BE2C (cell line): Measurements from ENCODE around the gene FBXO10.

Source experiments
- DNase-seq: peaks from one replicate; pipeline ENCODE4 v3.0.0-alpha.2; 2020
- H3K27me3 ChIP-seq: fragments of 250-450 bp; sonication (Bioruptor Pico); 2 replicates; pipeline ENCODE4 v1.5.1; 2020; ENCODE audit warnings: mild to moderate bottlenecking
- H3K36me3 ChIP-seq: fragments of 250-450 bp; sonication (Bioruptor Pico); 2 replicates; pipeline ENCODE4 v1.5.1; 2020; ENCODE audit warnings: mild to moderate bottlenecking
- H3K4me1 ChIP-seq: fragments of 250-450 bp; sonication (Bioruptor Pico); 2 replicates; pipeline ENCODE4 v1.5.1; 2020
- H3K4me3 ChIP-seq: 2 replicates; pipeline ENCODE4 v1.5.1; 2011; ENCODE audit warnings: low read depth, low read length
- H3K9me3 ChIP-seq: fragments of 250-450 bp; sonication (Bioruptor Pico); 2 replicates; pipeline ENCODE4 v1.5.1; 2020
- TF ChIP-seq, protein P1 (sequence below): IDR thresholded peaks from 2 replicates; pipeline ENCODE4 v1.5.1; 2012; ENCODE audit warnings: mild to moderate bottlenecking, low read depth, low read length

The FBXO10 gene

DNA sequence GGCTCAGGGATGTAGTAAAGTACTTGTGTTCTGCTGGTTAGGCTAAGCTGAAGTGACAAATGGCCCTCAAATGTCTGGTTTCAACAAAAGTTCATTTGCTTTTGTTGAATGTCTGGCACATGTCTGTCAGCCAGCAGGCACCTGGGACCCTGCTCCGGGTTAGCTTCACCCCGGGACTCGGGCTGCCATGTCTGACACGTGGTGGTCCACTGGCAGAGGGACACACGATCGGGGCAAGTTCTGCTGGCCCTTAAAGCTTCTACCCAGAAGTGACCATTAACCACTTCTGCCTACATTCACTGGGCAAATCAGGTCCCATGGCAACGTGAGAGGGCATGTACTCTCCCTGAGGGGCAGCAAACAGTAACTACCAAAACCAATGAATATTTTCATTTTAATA lies 66.6 kb downstream of the FBXO10 start:
- TF ChIP-seq, protein P1, sequence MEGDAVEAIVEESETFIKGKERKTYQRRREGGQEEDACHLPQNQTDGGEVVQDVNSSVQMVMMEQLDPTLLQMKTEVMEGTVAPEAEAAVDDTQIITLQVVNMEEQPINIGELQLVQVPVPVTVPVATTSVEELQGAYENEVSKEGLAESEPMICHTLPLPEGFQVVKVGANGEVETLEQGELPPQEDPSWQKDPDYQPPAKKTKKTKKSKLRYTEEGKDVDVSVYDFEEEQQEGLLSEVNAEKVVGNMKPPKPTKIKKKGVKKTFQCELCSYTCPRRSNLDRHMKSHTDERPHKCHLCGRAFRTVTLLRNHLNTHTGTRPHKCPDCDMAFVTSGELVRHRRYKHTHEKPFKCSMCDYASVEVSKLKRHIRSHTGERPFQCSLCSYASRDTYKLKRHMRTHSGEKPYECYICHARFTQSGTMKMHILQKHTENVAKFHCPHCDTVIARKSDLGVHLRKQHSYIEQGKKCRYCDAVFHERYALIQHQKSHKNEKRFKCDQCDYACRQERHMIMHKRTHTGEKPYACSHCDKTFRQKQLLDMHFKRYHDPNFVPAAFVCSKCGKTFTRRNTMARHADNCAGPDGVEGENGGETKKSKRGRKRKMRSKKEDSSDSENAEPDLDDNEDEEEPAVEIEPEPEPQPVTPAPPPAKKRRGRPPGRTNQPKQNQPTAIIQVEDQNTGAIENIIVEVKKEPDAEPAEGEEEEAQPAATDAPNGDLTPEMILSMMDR: no peak
- Histone ChIP-seq H3K36me3 (peaks cover 66% of the 10 kb centered on the region), H3K9me3 (no peaks in the 10 kb centered on the region), H3K27me3 (no peaks in the 10 kb centered on the region), H3K4me3 (no peak overlapping the region), H3K4me1 (no peaks in the 10 kb centered on the region)
- DNase-seq: no peak

DNA sequence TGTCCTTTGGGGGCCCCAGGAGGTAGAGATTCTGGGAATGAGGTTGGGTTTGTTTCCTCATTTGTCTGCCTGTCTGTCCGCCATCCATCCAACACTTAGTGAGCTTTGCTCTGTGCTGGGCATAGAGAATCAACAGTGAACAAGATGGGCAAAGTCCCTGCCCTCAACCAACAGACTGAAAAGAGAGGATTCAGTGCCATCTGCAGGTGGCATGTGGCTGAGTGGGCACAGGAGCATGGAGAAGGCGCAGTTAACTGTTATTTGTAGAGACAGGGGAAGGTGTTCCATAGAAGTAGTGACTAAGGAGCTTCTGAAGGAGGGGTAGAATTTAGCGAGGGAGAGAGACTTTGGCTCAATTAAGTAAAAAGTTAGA lies 67.4 kb downstream of the FBXO10 start:
- no peaks in the 10 kb centered on the region for H3K27me3 ChIP-seq
- TF ChIP-seq, protein P1: no peak
- no peak overlapping the region for H3K4me3 ChIP-seq
- H3K9me3 ChIP-seq: no peaks in the 10 kb centered on the region
- no peak for DNase-seq
- H3K4me1 ChIP-seq: no peaks in the 10 kb centered on the region
- H3K36me3 ChIP-seq: peaks cover 65% of the 10 kb centered on the region

DNA sequence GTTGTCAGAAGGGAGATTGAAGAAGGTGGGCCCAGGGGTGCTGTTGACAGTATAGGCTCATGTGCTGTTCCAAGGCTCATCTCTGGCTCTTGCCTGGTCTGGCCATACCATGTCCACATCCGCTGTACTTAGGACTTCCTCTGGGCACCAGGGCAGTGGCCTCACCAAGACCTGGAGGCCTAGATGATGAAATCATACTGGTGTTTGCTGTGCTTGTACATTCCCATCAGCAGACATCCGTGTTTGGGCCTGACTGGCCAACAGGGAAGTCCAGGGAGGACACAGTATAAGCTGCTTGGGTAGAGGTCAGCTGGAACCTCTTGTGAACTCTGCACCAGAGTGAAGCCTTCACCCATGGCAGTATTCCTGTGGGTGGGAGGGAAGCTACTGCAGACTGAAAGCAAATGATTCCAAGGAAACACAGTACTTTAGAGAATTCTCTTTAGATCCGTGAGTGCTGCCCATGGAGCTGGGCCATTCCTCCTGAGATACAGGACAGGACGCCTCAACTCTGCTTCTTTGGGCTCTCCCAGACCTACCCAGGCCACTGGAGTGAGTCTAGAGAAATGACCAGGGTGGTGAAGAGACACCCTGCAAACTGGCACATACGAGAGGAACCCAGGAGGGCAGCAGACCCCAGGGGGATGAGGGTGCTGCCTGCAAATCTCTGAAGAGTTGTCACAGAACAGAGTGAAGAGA lies 67.9 kb downstream of the FBXO10 start:
- no peak for DNase-seq
- TF ChIP-seq, protein P1: no peak
- no peaks in the 10 kb centered on the region for H3K4me1 ChIP-seq
- H3K36me3 ChIP-seq: peaks cover 68% of the 10 kb centered on the region
- no peaks in the 10 kb centered on the region for H3K9me3 ChIP-seq
- H3K4me3 ChIP-seq: no peak overlapping the region
- H3K27me3 ChIP-seq: no peaks in the 10 kb centered on the region

DNA sequence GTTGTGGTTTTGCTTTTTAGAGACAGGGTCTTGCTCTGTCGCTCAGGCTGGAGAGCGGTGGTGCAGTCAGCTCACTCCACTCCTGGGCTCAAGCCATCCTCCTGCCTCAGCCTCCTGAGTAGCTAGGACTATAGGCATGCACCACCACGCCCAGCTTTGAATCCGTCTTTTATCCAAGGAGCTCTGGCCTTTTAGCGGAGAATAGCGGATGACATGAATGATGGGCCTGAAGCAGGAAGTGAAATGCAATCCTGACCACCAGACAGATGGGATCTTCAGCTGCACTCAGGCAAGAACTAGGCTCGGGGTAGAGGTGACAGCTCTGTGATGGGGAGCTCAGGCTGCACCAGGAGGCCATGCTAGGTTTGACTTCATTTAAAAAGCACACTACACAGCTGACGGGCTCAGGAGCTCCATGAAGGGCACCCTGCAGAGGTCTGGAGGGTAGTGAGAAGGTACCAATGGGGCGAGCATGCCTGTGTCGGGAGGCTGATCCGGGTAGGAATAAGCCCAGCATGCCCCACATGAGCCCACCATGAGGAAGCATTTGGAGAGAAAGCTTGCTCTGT lies 68.5 kb downstream of the FBXO10 start:
- H3K4me3 ChIP-seq: no peak overlapping the region
- H3K4me1 ChIP-seq: no peaks in the 10 kb centered on the region
- peaks cover 75% of the 10 kb centered on the region for H3K36me3 ChIP-seq
- no peak for DNase-seq
- TF ChIP-seq, protein P1: no peak
- H3K27me3 ChIP-seq: no peaks in the 10 kb centered on the region
- H3K9me3 ChIP-seq: no peaks in the 10 kb centered on the region

DNA sequence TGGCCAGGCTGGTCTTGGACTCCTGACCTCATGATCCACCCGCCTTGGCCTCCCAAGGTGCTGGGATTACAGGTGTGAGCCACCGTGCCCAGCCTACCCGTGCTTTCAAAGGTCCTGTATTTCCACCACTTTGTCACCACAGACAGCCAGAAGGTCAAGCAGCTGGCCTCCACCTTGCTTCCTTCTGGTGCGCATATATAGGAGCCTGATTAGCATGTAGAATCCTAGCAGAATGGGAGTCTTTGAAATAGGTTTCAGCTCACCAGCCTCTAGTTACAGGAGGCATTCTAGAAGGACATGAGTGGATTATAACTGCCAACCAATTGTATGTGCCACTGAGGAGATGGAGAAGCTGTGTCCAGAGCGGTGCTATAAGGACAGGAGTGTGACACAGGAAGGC lies 71.6 kb downstream of the FBXO10 start:
- H3K9me3 ChIP-seq: no peaks in the 10 kb centered on the region
- no peaks in the 10 kb centered on the region for H3K27me3 ChIP-seq
- no peak overlapping the region for H3K4me3 ChIP-seq
- TF ChIP-seq, protein P1: no peak
- H3K36me3 ChIP-seq: peaks cover 81% of the 10 kb centered on the region
- DNase-seq: no peak
- H3K4me1 ChIP-seq: no peaks in the 10 kb centered on the region

DNA sequence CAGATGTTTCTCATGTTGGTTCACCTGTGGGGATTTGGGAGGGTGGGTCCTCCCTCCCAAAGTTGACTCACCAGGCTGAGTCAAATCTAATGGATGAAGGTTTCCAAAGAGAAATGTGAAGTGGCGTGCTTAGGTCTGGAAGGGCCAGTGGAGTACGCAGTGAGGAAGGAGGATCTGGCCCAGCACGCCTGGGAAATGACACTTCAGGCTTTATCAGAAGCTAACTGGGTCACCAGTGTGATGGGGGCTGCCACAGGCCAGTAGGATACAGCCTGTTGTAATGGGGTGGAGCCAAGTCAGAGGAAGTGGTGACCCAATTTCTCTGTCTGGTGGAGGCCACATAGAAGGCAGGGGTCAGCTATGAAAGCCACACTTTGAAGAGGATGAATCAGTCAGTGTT lies 72.4 kb downstream of the FBXO10 start:
- Histone ChIP-seq H3K36me3 (peaks cover 80% of the 10 kb centered on the region), H3K4me1 (no peaks in the 10 kb centered on the region), H3K9me3 (no peaks in the 10 kb centered on the region), H3K27me3 (no peaks in the 10 kb centered on the region), H3K4me3 (no peak overlapping the region)
- TF ChIP-seq, protein P1: no peak
- DNase-seq: no peak
